ENCODE measurements around the gene TTC39B.

Gene TTC39B

GRCh38 chr9:15187589-15187988, 119.4 kb downstream of the TTC39B start:
- no peak for TF ChIP-seq CTCF (conservative IDR thresholded peaks at IDR 0.05)
- H3K27ac ChIP-seq, result peak overlapping the region; percentile 20

GRCh38 chr9:15182730-15183129, 124.3 kb downstream of the TTC39B start:
- H3K27ac ChIP-seq, result no peak overlapping the region
- no peak for TF ChIP-seq CTCF (conservative IDR thresholded peaks at IDR 0.05)

GRCh38 chr9:15182101-15182551, 124.9 kb downstream of the TTC39B start:
- TF ChIP-seq CTCF (conservative IDR thresholded peaks at IDR 0.05), result no peak
- H3K27ac ChIP-seq, result no peak overlapping the region

- TF ChIP-seq CTCF (conservative IDR thresholded peaks at IDR 0.05), result no peak
- no peak overlapping the region for H3K27ac ChIP-seq
Measured at GRCh38 chr9:15180124-15180523, 126.9 kb downstream of the TTC39B start.

- TF ChIP-seq CTCF (conservative IDR thresholded peaks at IDR 0.05), result no peak
- no peak overlapping the region for H3K27ac ChIP-seq
Measured at GRCh38 chr9:15178631-15179030, 128.4 kb downstream of the TTC39B start.

GRCh38 chr9:15176836-15177235, 130.2 kb downstream of the TTC39B start:
- TF ChIP-seq CTCF (conservative IDR thresholded peaks at IDR 0.05), result no peak
- H3K27ac ChIP-seq, result no peak overlapping the region

- no peak for TF ChIP-seq CTCF (conservative IDR thresholded peaks at IDR 0.05)
- no peak overlapping the region for H3K27ac ChIP-seq
Measured at GRCh38 chr9:15163931-15164330, 143.1 kb downstream of the TTC39B start.

GRCh38 chr9:15161753-15162152, 145.3 kb downstream of the TTC39B start:
- TF ChIP-seq CTCF (conservative IDR thresholded peaks at IDR 0.05), result no peak
- H3K27ac ChIP-seq, result no peak overlapping the region
